ACC112 (cell line): ENCODE data around the gene SEMA4C.

Experiments used
- H2AFZ ChIP-seq: fragments of 200-600 bp; sonication (generic); one replicate; pipeline ENCODE4 v1.6.0; 2017; ENCODE audit warnings: antibody characterized with exemption, low read length; ENCODE audit not compliant: unreplicated experiment
- H3K27ac ChIP-seq: fragments of 200-600 bp; sonication (generic); 2 replicates; pipeline ENCODE4 v1.5.1; 2014; ENCODE audit warnings: low read depth, mild to moderate bottlenecking, antibody characterized with exemption, low read length, moderate library complexity
- H3K27me3 ChIP-seq: fragments of 200-600 bp; sonication (generic); 2 replicates; pipeline ENCODE4 v1.6.1; 2014; ENCODE audit warnings: mild to moderate bottlenecking, antibody characterized with exemption, low read length, moderate library complexity, mixed read lengths; ENCODE audit not compliant: insufficient read depth
- H3K36me3 ChIP-seq: fragments of 200-600 bp; sonication (generic); 2 replicates; pipeline ENCODE4 v1.6.1; 2016; ENCODE audit warnings: mild to moderate bottlenecking, antibody characterized with exemption, low read length, moderate library complexity, mixed read lengths; ENCODE audit not compliant: insufficient read depth
- H3K4me1 ChIP-seq: fragments of 200-600 bp; sonication (generic); one replicate; pipeline ENCODE4 v1.6.1; 2016; ENCODE audit warnings: low read length, mixed read lengths; ENCODE audit not compliant: insufficient read depth, unreplicated experiment, control insufficient read depth
- H3K4me3 ChIP-seq: fragments of 200-600 bp; sonication (generic); 2 replicates; pipeline ENCODE4 v1.5.1; 2014; ENCODE audit warnings: mild to moderate bottlenecking, low read depth, low read length
- H3K79me2 ChIP-seq: fragments of 200-600 bp; sonication (generic); one replicate; pipeline ENCODE4 v1.6.0; 2016; ENCODE audit warnings: low read length; ENCODE audit not compliant: control insufficient read depth, unreplicated experiment, insufficient read depth

SEMA4C gene

GRCh38 chr2:96887493-96888012 is 17.7 kb upstream of the SEMA4C start:
- H2AFZ ChIP-seq, result no peak overlapping the region
- no peaks in the 10 kb centered on the region for H3K79me2 ChIP-seq
- H3K27me3 ChIP-seq, result peaks cover 11% of the 10 kb centered on the region
- H3K27ac ChIP-seq, result no peak overlapping the region
- no peaks in the 10 kb centered on the region for H3K4me1 ChIP-seq
- H3K36me3 ChIP-seq, result no peaks in the 10 kb centered on the region
- H3K4me3 ChIP-seq, result no peak overlapping the region

GRCh38 chr2:96885432-96886347 is 15.8 kb upstream of the SEMA4C start:
- H3K4me1 ChIP-seq, result no peaks in the 10 kb centered on the region
- no peak overlapping the region for H2AFZ ChIP-seq
- no peak overlapping the region for H3K4me3 ChIP-seq
- no peaks in the 10 kb centered on the region for H3K36me3 ChIP-seq
- H3K79me2 ChIP-seq, result no peaks in the 10 kb centered on the region
- peaks cover 17% of the 10 kb centered on the region for H3K27me3 ChIP-seq
- no peak overlapping the region for H3K27ac ChIP-seq

- peaks cover 17% of the 10 kb centered on the region for H3K27me3 ChIP-seq
- H3K79me2 ChIP-seq, result no peaks in the 10 kb centered on the region
- H3K27ac ChIP-seq, result no peak overlapping the region
- no peak overlapping the region for H3K4me3 ChIP-seq
- H2AFZ ChIP-seq, result no peak overlapping the region
- no peaks in the 10 kb centered on the region for H3K4me1 ChIP-seq
- H3K36me3 ChIP-seq, result no peaks in the 10 kb centered on the region
Measured at GRCh38 chr2:96884299-96885094, 14.6 kb upstream of the SEMA4C start.

- Histone ChIP-seq H3K4me3 (no peak overlapping the region), H3K79me2 (no peaks in the 10 kb centered on the region), H3K36me3 (no peaks in the 10 kb centered on the region), H3K4me1 (no peaks in the 10 kb centered on the region), H3K27ac (no peak overlapping the region), H3K27me3 (peaks cover 17% of the 10 kb centered on the region), H2AFZ (no peak overlapping the region)
Measured at GRCh38 chr2:96883306-96883705, 13.4 kb upstream of the SEMA4C start.

- Histone ChIP-seq H3K79me2 (no peaks in the 10 kb centered on the region), H3K4me3 (no peak overlapping the region), H3K27me3 (peaks cover 17% of the 10 kb centered on the region), H3K36me3 (no peaks in the 10 kb centered on the region), H3K4me1 (no peaks in the 10 kb centered on the region), H3K27ac (no peak overlapping the region), H2AFZ (no peak overlapping the region)
Measured at GRCh38 chr2:96882906-96883305, 13.0 kb upstream of the SEMA4C start.

- Histone ChIP-seq H3K27ac (no peak overlapping the region), H3K36me3 (no peaks in the 10 kb centered on the region), H2AFZ (no peak overlapping the region), H3K27me3 (peaks cover 17% of the 10 kb centered on the region), H3K79me2 (no peaks in the 10 kb centered on the region), H3K4me3 (no peak overlapping the region), H3K4me1 (no peaks in the 10 kb centered on the region)
Measured at GRCh38 chr2:96882230-96882629, 12.3 kb upstream of the SEMA4C start.

GRCh38 chr2:96881349-96882195 is 11.7 kb upstream of the SEMA4C start:
- H3K79me2 ChIP-seq, result no peaks in the 10 kb centered on the region
- peaks cover 17% of the 10 kb centered on the region for H3K27me3 ChIP-seq
- H3K4me1 ChIP-seq, result peaks cover under 1% of the 10 kb centered on the region
- H3K27ac ChIP-seq, result no peak overlapping the region
- H3K36me3 ChIP-seq, result no peaks in the 10 kb centered on the region
- H3K4me3 ChIP-seq, result no peak overlapping the region
- H2AFZ ChIP-seq, result no peak overlapping the region

GRCh38 chr2:96880891-96881273 is 11.0 kb upstream of the SEMA4C start:
- H3K4me1 ChIP-seq, result peaks cover 7% of the 10 kb centered on the region

GRCh38 chr2:96879545-96880040 is 9.7 kb upstream of the SEMA4C start:
- Histone ChIP-seq H3K36me3 (no peaks in the 10 kb centered on the region), H2AFZ (no peak overlapping the region), H3K27me3 (peaks cover 17% of the 10 kb centered on the region), H3K4me3 (no peak overlapping the region), H3K4me1 (peaks cover 7% of the 10 kb centered on the region), H3K27ac (no peak overlapping the region), H3K79me2 (no peaks in the 10 kb centered on the region)

More at GRCh38 chr2:96880891-96881273, 11.0 kb upstream of the SEMA4C start:
- Histone ChIP-seq H3K36me3 (no peaks in the 10 kb centered on the region), H3K27ac (no peak overlapping the region), H3K4me3 (no peak overlapping the region), H2AFZ (no peak overlapping the region), H3K79me2 (no peaks in the 10 kb centered on the region), H3K27me3 (peaks cover 17% of the 10 kb centered on the region)
